ENCODE measurements around the gene ITIH1.

DNA sequence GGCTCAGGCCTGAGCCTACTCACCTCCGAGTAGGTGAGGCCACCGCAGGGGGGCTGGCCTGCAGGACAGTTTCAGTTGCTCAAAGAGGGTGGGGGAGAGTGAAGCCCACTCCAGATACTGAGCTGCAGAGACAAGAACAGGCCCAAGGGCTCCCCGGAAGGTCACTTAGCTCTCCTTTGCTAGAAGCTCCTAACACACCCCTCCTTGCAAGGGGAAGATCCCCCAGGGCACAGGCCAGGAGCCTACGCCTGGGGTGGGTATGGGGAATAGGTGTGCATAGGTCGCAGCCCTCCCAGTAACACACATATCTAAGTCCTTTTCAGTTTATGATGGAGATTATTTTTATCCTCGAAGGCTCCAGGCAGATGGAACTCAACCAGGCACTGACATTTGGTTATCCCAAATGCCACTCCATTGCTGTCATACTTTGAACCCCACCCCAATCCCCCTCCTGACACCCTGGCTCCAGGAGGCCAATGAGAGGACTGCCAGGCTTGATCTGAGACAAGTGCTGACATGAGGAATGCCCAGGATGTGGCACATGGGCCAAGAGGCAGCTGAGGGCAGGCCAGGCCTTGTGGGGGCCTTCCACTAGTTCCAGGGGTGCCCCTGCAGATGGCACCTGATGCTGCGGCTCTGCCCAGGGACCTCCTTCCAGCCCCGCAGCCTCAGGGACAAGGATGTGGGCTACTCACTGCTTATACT lies 58.5 kb downstream of the ITIH1 start:
- TF ChIP-seq, protein P1, sequence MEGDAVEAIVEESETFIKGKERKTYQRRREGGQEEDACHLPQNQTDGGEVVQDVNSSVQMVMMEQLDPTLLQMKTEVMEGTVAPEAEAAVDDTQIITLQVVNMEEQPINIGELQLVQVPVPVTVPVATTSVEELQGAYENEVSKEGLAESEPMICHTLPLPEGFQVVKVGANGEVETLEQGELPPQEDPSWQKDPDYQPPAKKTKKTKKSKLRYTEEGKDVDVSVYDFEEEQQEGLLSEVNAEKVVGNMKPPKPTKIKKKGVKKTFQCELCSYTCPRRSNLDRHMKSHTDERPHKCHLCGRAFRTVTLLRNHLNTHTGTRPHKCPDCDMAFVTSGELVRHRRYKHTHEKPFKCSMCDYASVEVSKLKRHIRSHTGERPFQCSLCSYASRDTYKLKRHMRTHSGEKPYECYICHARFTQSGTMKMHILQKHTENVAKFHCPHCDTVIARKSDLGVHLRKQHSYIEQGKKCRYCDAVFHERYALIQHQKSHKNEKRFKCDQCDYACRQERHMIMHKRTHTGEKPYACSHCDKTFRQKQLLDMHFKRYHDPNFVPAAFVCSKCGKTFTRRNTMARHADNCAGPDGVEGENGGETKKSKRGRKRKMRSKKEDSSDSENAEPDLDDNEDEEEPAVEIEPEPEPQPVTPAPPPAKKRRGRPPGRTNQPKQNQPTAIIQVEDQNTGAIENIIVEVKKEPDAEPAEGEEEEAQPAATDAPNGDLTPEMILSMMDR (IDR thresholded peaks at IDR 0.05; ENCODE audit: poor library complexity, severe bottlenecking) = no peak
- TF ChIP-seq, protein P2, sequence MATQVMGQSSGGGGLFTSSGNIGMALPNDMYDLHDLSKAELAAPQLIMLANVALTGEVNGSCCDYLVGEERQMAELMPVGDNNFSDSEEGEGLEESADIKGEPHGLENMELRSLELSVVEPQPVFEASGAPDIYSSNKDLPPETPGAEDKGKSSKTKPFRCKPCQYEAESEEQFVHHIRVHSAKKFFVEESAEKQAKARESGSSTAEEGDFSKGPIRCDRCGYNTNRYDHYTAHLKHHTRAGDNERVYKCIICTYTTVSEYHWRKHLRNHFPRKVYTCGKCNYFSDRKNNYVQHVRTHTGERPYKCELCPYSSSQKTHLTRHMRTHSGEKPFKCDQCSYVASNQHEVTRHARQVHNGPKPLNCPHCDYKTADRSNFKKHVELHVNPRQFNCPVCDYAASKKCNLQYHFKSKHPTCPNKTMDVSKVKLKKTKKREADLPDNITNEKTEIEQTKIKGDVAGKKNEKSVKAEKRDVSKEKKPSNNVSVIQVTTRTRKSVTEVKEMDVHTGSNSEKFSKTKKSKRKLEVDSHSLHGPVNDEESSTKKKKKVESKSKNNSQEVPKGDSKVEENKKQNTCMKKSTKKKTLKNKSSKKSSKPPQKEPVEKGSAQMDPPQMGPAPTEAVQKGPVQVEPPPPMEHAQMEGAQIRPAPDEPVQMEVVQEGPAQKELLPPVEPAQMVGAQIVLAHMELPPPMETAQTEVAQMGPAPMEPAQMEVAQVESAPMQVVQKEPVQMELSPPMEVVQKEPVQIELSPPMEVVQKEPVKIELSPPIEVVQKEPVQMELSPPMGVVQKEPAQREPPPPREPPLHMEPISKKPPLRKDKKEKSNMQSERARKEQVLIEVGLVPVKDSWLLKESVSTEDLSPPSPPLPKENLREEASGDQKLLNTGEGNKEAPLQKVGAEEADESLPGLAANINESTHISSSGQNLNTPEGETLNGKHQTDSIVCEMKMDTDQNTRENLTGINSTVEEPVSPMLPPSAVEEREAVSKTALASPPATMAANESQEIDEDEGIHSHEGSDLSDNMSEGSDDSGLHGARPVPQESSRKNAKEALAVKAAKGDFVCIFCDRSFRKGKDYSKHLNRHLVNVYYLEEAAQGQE (IDR thresholded peaks at IDR 0.05; ENCODE audit: borderline replicate concordance) = no peak
- TF ChIP-seq POLR2AphosphoS5 (IDR thresholded peaks at IDR 0.05) = no peak
- TF ChIP-seq EZH2 (IDR thresholded peaks at IDR 0.05; ENCODE audit: borderline replicate concordance, insufficient read depth, low read length, poor library complexity, severe bottlenecking) = no peak
